Aorta (tissue), 5 donors: ENCODE results near the gene KRT76. TPM values are rescaled to one million over a fixed set of nuclear protein-coding genes. Genes with fewer than 3 reads are reported as not detected.

Source experiments
- ATAC-seq: fragments of 200-7000 bp; cut with Tn5 transposase; one replicate; pipeline ENCODE4 v1.9.1; 2022; ENCODE audit warnings: moderate library complexity; ENCODE audit not compliant: low FRiP score
- DNase-seq, 2 donors: peaks; one replicate each; pipeline ENCODE4 v3.0.0-alpha.2; 2020
- H3K27ac ChIP-seq, 2 donors: one replicate each; pipeline ENCODE4 v1.5.1; 2013; ENCODE audit warnings: low read length in 2 of 2, mild to moderate bottlenecking in 2 of 2, moderate library complexity in 2 of 2, control low read depth in 1 of 2, inconsistent platforms in 1 of 2, low read depth in 1 of 2
- H3K27me3 ChIP-seq, 2 donors: one replicate each; pipeline ENCODE4 v1.6.1; 2013; ENCODE audit warnings: control low read depth in 1 of 2, low read length in 1 of 2, mild to moderate bottlenecking in 1 of 2, moderate library complexity in 1 of 2; ENCODE audit not compliant: insufficient read depth in 2 of 2, control insufficient read depth in 1 of 2
- H3K36me3 ChIP-seq, 2 donors: one replicate each; pipeline ENCODE4 v1.6.1; 2013; ENCODE audit warnings: control low read depth in 1 of 2, low read length in 1 of 2, mild to moderate bottlenecking in 1 of 2; ENCODE audit not compliant: insufficient read depth in 2 of 2, control insufficient read depth in 1 of 2
- H3K4me1 ChIP-seq, 2 donors: one replicate each; pipeline ENCODE4 v1.6.1; 2013; ENCODE audit warnings: low read length in 2 of 2, control low read depth in 1 of 2, mild to moderate bottlenecking in 1 of 2, moderate library complexity in 1 of 2; ENCODE audit not compliant: insufficient read depth in 2 of 2, control insufficient read depth in 1 of 2
- H3K4me3 ChIP-seq, 2 donors: one replicate each; pipeline ENCODE4 v1.5.1; 2013; ENCODE audit warnings: low read length in 2 of 2, control low read depth in 1 of 2, mild to moderate bottlenecking in 1 of 2
- H3K9me3 ChIP-seq: one replicate; pipeline ENCODE4 v1.6.1; 2013; ENCODE audit warnings: mild to moderate bottlenecking, low read length; ENCODE audit not compliant: control insufficient read depth
- WGBS, 2 donors: extraction: QIAGEN DNeasy Blood & Tissue Kit; methylation state at CpG; one replicate each; pipeline ENCODE4 v1.1.7; 2013; 5-methylcytosine and 5-hydroxymethylcytosine counted together
- intact Hi-C, 2 donors: fragments of 100-400 bp; cut with DNase I; formaldehyde crosslinking; loops; one replicate each; pipeline versions ENCODE4 v1.14.2 to v1.15.0; 2022
- polyA plus RNA-seq, 2 donors: library from polyadenylated mRNA; stranded (reverse); fragments of 200-250 nt; gene quantifications; one replicate each; pipeline ENCODE4 v1.2.3, GENCODE V29; 2013
- total RNA-seq, 2 donors: library from RNA; stranded (reverse); fragmentation: NEBNext Ultra II Directional; extraction: Animal tissue kit (Norgen Biotek cat#: 25700); gene quantifications; one replicate each; pipeline ENCODE4 v1.2.1, GENCODE V29; 2021
- donor health status: healthy with polysubstance abuse.
- donor health status: Bipolar disorder and iron deficiency.
- donor health status: DM: no; HTN: no; CAD: no.
- donor health status: DM: no; HTN: no; CAD: no.
- donor health status: DM: yes; HTN: yes; CAD: no.

The KRT76 gene
- total and polyA plus RNA-seq, 4 donors = not detected

DNA sequence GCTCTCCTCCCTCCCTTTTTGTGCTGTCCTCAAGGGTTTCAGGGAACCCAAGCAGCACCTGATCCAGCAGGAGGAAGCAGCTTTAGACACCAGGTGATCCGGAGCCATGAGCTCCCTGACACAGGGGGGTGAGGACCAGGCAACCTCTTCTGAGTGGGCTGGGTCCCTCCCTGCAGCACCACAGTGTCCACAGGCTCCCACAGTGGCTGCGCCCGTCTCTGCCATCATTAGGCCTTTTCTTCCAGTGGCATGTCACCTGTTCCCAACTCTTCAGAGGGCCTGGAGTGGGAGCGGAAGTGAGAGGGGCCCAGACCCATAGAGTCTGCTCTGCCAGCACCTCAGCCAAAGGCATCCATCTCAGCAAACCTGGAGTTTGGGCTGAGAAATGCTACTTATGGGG, 421 bp upstream of the KRT76 start:
- Histone ChIP-seq H3K4me1 (no peaks in the 10 kb centered on the region), H3K9me3 (no peaks in the 10 kb centered on the region), H3K27me3 (no peaks in the 10 kb centered on the region), H3K4me3 (no peak overlapping the region), H3K27ac (no peak overlapping the region), H3K36me3 (no peaks in the 10 kb centered on the region)
- 90 to 91% methylated on average over 4 of the region's 4 CpGs for WGBS, 2 donors
- DNase-seq (no peak), ATAC-seq (no peak)
- intact Hi-C loops = no loop called here

DNA sequence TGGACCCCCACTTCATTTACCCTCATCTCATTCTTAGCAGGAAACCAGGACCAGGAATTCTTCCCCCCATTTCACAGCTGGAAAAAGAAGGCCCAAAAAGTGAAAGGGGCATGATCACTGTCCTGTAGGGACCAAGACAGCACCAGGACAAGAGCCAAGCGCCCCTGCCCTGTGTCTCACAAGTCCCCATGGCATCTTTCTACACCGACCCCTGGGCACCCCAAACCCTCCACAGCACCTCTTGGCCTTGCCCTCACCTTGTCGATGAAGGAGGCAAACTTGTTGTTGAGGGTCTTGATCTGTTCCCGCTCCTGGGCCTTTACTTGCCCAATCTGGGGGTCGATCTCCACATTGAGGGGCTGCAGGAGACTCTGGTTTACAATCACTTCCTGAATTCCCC, 710 bp downstream of the KRT76 start:
- no peak overlapping the region for H3K27ac ChIP-seq
- no peaks in the 10 kb centered on the region for H3K36me3 ChIP-seq
- H3K4me1 ChIP-seq = no peaks in the 10 kb centered on the region
- no peaks in the 10 kb centered on the region for H3K9me3 ChIP-seq
- 82 to 88% methylated on average over 5 of the region's 5 CpGs for WGBS, 2 donors
- ATAC-seq (no peak), DNase-seq (no peak)
- intact Hi-C loops = no loop called here
- H3K4me3 ChIP-seq = no peak overlapping the region
- H3K27me3 ChIP-seq = no peaks in the 10 kb centered on the region

DNA sequence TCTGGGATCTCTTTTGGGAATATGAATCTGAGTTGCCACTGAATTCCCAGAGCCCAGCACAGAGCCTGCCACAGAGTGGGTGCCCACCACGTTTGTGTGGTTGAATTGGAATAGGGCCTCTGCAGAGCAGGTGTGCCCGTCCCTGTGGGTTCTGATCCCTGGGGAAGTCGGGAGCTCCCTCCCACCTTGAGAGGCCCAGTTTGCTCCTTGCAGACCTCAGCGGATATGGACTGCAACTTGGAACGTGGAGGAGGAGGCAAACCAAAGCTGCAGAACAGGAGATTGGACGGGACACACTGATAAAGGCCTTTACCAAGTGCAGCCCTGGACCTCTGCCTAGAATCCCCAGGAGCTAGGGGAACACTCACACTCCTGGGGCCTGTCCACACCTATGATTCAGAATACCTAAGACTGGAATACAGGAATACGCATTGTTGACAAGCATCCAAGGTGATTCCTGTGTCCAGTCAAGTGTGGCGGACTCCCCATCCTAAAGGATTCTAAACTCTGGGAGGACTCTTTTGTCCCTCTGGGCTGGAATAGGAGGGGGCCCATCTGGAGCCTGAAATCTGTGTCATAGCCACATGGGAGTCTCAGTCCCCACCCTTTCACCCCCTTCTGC, 2.4 kb downstream of the KRT76 start:
- 72 to 77% methylated on average over 8 of the region's 8 CpGs for WGBS, 2 donors
- Histone ChIP-seq H3K4me1 (no peaks in the 10 kb centered on the region), H3K27me3 (no peaks in the 10 kb centered on the region), H3K4me3 (no peak overlapping the region), H3K9me3 (no peaks in the 10 kb centered on the region), H3K27ac (no peak overlapping the region), H3K36me3 (no peaks in the 10 kb centered on the region)
- intact Hi-C loops = no loop called here
- DNase-seq = no peak
- no peak for ATAC-seq

DNA sequence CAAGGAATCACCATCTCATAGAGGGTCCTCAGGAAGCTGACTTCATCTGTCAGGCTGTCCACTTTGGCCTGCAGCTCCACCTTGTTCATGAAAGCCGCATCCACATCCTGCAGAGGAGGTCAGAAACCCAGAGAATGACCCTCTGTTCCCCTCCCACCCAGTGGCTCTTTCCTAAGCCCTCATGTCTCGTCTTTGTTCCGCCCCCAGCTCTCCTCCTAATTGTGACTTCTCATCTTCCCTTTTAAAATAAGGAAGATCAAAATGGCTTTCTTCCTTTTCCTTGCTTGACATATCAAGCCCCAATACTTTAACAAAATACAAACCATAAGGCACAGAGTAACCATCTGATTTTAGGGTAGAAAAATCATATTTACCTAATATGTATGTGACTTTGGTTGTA, 4.4 kb downstream of the KRT76 start:
- no peaks in the 10 kb centered on the region for H3K36me3 ChIP-seq
- 79% methylated on average over 3 of the region's 3 CpGs for whole genome bisulfite sequencing, 2 donors

DNA sequence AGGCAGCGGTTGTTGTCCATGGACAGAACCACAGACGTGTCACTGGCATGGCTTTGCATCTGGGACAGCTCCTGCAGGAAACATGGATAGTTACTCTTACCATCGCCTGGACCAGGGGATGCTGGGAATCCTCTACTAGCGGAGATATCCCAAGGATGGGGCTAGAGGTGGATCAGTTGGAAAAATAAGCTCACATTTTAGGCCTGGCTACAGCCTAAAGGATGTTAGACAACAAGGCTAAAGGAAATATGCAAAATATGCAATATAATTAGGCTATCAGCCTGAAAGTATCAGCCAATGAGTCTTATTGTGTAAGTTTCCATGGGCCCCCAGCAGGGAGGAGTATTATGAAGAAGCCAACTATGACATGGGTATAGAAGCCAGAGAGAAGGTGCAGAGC, 5.0 kb downstream of the KRT76 start:
- Histone ChIP-seq H3K4me3 (no peak overlapping the region), H3K27me3 (no peaks in the 10 kb centered on the region), H3K9me3 (no peaks in the 10 kb centered on the region), H3K36me3 (no peaks in the 10 kb centered on the region), H3K27ac (no peak overlapping the region), H3K4me1 (no peaks in the 10 kb centered on the region)
- ATAC-seq (no peak), DNase-seq (no peak)
- 79 to 88% methylated on average over 4 of the region's 4 CpGs for WGBS, 2 donors
- intact Hi-C loops = no loop called here

More for the DNA sequence above, 4.4 kb downstream of the KRT76 start:
- no peaks in the 10 kb centered on the region for H3K9me3 ChIP-seq
- intact Hi-C loops = no loop called here
- DNase-seq (no peak), ATAC-seq (no peak)
- H3K4me3 ChIP-seq = no peak overlapping the region
- no peak overlapping the region for H3K27ac ChIP-seq
- H3K4me1 ChIP-seq = no peaks in the 10 kb centered on the region
- no peaks in the 10 kb centered on the region for H3K27me3 ChIP-seq

DNA sequence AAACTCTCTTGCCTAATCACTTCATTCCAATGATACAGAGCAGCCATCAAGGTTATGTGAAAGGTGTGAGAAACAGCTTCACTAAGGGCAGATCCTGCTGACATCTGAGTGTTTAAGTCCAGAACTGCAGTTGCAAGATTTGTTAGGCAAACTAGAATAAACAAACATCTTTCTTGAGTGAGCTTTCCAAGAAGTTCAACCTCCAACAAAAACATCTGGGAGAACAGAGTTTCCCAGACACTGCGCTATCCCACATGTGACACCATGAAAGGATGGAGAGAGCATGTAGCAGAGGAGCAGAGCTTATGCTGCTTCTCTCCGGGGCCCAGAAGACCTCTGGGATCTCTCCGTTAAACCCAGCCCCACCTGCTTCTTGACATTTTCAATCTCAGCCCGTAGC, 5.6 kb downstream of the KRT76 start:
- WGBS, 2 donors = 55 to 64% methylated on average over 4 of the region's 4 CpGs
- Histone ChIP-seq H3K4me3 (no peak overlapping the region), H3K36me3 (no peaks in the 10 kb centered on the region), H3K4me1 (no peaks in the 10 kb centered on the region), H3K9me3 (no peaks in the 10 kb centered on the region), H3K27me3 (no peaks in the 10 kb centered on the region), H3K27ac (no peak overlapping the region)
- intact Hi-C loops = no loop called here
- ATAC-seq (no peak), DNase-seq (no peak)

DNA sequence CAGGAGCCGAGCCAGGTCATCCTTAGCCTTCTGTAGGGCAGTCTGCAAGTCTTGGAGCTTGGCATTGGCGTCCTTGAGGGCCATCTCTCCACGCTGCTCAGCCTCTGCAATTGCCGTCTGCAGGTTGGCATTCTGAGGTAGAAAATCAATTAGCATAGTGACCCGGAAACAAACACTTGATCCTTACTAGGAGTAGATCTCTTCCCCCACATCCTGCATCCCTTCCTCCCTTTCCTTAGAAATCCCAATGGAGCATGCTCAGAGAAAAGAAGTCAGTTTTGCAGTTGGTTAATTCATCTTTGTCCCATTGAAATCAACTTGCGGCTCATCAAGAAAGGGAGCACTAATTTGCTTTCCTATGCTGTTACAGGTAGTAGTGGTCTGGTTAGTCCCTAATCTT, 6.1 kb downstream of the KRT76 start:
- 83 to 85% methylated on average over 6 of the region's 6 CpGs for WGBS, 2 donors
- H3K4me1 ChIP-seq = no peaks in the 10 kb centered on the region
- DNase-seq (no peak), ATAC-seq (no peak)
- H3K27me3 ChIP-seq = no peaks in the 10 kb centered on the region
- no peaks in the 10 kb centered on the region for H3K36me3 ChIP-seq
- no peak overlapping the region for H3K4me3 ChIP-seq
- no peak overlapping the region for H3K27ac ChIP-seq
- intact Hi-C loops = no loop called here
- H3K9me3 ChIP-seq = no peaks in the 10 kb centered on the region

DNA sequence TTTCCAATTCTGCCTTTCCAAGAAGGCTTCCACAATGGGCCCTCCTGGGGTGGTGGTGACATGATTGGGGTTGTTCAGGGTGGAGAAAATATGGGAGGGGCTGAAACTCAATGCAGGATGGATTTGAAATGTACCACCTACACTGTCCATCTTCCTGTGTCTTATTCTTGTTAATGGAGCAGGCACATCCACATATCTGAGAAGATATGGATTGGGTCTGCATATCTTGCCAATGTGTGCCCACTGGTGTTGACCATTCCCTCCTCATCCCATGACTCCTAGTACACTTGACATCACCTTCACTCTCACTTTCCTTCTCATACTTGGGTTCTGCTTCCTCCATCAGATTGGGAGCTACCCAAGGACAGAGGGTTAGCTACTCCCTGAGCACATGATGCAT, 7.2 kb downstream of the KRT76 start:
- Histone ChIP-seq H3K27ac (no peak overlapping the region), H3K9me3 (no peaks in the 10 kb centered on the region), H3K36me3 (no peaks in the 10 kb centered on the region), H3K4me1 (no peaks in the 10 kb centered on the region), H3K4me3 (no peak overlapping the region), H3K27me3 (no peaks in the 10 kb centered on the region)
- intact Hi-C loops = no loop called here
- no peak for ATAC-seq
- no peak for DNase-seq

DNA sequence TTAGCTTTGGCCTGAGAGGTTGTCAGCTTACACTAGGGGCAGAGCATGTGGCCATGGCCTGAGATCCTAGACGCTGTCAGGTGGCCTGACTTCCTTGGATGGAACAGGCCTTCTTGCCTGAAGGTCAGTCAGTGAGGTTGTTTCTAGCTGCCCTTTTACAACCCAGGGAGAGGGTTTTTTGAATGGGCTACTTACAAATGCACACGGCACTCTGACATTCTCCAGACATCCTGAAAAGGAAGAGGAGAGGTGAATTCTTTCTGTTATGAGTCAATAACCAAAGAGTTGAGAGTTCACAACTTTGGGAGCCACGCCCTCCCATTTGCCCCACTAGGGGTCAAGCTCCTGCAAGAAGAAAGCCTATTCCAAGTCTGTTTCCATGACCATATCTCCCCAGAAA, 7.8 kb downstream of the KRT76 start:
- intact Hi-C loops = no loop called here
- no peak overlapping the region for H3K27ac ChIP-seq
- no peaks in the 10 kb centered on the region for H3K4me1 ChIP-seq
- no peaks in the 10 kb centered on the region for H3K27me3 ChIP-seq
- DNase-seq (no peak), ATAC-seq (no peak)
- 66 to 69% methylated on average over 3 of the region's 3 CpGs for WGBS, 2 donors
- H3K4me3 ChIP-seq = no peak overlapping the region
- no peaks in the 10 kb centered on the region for H3K9me3 ChIP-seq
- H3K36me3 ChIP-seq = no peaks in the 10 kb centered on the region
